ENCODE data around the gene MYL2.

MYL2 gene

DNA sequence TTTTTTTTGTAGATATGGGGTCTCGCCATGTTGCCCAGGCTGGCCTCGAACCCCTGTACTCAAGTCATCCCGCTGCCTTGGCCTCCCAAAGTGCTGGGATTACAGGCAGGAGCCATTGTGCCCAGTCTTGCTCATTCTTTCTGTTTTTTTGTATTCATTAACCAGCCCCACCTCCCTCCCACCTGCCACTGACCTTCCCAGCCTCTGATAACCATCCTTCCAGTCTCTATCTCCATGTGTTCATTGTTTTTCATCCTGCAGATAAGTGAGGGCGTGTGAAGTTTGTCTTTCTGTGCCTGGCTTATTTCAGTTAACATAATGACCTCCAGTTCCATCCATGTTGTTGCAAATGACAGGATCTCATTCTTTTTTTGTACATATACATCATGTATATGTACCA is 19.0 kb downstream of the MYL2 start:
- in situ Hi-C loops (cut with MboI; ENCODE audit: low sequenced_read_pairs): no loop called here

GRCh38 chr12:110896559-110896958 is 23.8 kb downstream of the MYL2 start:
- in situ Hi-C loops (cut with MboI; ENCODE audit: low sequenced_read_pairs): no loop called here

DNA sequence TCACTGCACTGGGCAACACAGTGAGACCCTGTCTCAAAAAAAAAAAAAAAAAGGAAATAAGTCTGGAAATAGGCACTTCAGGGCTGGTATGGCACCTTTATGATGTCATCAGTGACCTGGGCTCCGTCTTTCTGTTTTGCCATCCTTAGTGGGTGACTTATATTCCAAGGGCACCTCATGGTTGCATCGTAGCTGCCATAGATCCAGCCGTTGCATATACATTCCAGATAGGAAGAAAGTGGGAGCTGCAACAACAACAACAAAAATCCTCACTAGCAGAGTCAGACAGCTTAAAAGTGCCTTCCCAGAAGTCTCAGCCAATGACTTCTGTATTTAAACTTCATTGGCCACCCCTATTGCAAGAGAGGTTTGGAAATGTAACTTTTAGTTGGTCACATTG is 26.4 kb downstream of the MYL2 start:
- in situ Hi-C loops (cut with MboI; ENCODE audit: low sequenced_read_pairs): no loop called here

DNA sequence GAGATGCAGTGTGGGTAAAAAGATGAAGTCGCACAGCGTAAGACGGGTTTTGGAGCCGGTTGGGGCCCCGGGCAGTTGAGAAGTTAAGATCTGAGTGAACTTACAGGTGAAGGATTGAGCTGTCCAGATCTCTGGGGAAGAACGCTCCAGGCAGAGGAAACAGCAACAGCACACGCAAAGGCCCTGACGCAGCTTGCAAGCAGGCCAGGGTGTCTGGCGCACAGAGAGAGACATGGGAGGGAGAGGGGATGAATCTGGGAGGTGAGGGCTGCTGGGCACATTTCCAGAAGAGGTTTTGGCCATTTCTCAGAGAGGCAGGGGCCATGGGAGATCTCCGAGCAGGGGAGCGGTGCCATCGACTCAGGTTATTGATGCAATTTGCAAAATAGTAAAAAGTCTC is 31.0 kb downstream of the MYL2 start:
- in situ Hi-C loops (cut with MboI; ENCODE audit: low sequenced_read_pairs): no loop called here

DNA sequence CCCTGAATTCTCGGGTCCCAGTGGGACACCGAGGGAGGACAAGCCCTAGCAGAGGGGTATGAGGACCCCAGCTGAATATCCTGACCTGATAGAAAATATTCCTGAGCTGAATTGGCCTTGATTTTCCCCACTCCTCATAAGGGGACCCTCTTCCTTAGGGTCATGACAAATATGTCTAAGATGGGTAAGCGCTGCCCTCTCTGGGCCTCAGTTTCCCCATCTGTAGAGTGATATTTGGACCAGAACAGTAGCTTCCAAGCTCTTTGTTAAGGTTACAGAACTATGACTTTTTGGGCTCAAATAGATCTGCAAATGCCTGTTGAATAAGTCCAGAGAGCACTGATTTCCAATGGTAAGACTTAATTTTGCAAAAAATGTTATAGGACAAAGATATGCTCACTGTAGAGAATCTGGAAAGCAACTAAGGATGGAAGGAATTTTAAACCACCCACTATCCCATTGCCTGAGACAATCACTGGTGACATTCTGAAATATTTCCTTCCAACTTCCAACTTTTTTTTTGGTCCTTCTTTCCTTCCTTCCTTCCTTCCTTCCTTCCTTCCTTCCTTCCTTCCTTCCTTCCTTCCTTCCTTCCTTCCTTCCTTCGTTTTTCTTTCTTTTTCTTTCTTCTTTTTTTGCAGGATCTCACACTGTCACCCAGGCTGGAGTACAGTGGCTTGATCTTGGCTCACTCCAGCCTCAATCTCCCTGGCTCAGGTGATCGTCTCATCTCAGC is 32.0 kb downstream of the MYL2 start:
- in situ Hi-C loops (cut with MboI; ENCODE audit: low sequenced_read_pairs): no loop called here

DNA sequence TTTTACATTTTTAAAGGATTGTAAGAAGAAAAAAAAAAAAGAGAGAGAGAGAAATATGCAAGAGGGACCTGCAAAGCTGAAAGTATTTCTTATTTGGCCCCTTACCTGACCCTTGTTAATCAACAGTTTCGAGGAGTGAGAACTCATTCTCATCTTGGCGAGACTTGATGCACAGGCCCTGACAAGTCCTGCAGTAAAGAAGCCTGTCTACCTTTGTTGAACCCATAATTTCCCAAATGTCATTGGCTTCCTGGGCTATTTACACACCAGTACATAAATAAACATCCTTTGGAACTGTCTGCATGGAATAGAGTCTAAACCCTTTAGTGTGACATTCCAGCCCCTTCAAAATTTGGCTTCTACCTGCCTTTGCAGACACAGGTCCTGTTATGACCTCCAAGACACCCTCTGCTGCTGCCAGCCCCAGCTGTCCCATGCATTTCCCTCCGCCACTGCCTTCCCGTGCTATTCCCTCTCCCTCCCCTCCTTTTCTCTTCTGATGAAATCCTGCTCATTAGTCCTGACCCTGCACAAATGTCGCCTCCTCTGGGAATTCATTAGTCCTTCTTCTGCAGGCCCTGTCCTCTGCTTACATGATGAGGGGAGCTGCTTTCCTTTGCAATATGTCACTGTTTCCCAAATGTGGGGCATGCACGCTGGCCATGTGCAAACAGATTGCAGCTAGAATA is 35.1 kb downstream of the MYL2 start:
- in situ Hi-C loops (cut with MboI; ENCODE audit: low sequenced_read_pairs): no loop called here

- in situ Hi-C loops (cut with MboI; ENCODE audit: low sequenced_read_pairs): no loop called here
These were observed 37.1 kb downstream of the MYL2 start for GRCh38 chr12:110883251-110883650.

DNA sequence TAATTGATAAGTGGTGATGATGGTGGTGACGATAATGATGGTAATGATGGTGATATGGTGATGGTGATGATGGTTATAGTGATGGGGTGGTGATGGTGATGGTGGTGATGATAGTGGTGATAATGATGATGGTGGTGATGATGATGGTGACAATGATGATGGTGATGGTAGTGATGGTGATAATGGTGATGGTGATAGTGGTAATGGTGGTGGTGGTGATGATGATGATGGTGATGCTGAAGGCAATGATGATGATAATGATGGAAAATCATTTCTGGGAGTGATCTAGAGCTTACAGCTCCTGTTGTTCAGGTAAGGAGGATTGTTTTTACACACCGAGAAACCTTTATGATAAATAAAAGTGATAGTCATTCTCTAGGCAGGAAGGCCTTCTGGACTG is 39.7 kb downstream of the MYL2 start:
- in situ Hi-C loops (cut with MboI; ENCODE audit: low sequenced_read_pairs): no loop called here

DNA sequence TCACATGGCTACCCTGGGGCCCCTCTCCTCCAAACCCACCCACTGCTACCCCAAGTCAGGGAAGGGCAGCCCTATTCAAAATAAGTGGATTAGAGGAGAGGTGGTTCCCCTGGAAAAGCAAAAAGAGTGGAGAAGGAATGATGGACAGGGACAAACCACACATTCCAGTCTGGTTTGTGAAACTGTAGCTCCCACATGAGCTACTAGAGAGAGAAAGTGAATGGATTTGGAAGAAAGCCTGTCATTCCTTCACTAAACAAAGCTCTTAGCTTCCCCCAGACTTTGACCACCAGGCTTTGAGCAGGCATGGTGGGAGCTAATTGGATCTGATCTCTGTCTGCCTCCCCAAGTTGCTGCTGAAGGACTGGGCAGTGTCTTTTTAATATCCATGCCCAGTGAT is 45.6 kb downstream of the MYL2 start:
- in situ Hi-C loops (cut with MboI; ENCODE audit: low sequenced_read_pairs): no loop called here

DNA sequence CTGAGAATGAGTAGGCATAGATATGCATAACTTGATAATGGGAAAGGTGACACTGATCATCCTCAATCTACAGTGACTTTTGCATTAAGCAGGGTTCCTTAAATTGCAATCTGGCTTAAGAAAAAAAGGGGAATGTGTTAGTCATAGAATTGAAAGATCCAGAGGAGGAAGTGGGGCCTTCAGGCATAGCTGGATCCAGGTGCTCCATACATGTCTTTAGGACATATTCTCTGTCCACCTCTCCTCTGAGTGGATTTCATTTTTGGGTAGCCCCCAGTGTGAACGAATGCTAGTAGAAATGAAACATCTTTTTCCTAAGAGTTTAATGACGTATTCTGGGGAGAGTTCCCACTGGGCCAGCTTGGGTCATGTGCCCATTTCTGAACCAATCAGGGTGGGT is 46.0 kb downstream of the MYL2 start:
- in situ Hi-C loops (cut with MboI; ENCODE audit: low sequenced_read_pairs): no loop called here

DNA sequence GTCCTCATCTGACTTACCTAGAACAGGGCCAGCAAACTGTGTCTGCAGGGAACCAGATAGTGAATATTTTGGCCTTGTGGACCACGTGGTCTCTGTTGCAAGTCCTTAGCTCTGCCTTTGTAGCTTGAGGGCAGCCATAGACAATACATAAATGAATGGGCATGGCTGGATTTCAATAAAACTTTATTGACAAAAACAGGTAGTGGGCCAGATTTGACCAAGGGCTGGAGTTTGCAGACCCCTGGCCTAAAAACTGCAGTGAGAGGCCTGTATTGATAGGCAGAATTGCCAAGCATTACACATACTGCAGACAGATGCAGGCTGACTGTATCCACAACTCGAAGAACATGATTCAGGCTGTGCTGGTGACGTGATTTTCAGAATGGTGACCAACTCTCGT is 48.3 kb downstream of the MYL2 start:
- in situ Hi-C loops (cut with MboI; ENCODE audit: low sequenced_read_pairs): no loop called here

DNA sequence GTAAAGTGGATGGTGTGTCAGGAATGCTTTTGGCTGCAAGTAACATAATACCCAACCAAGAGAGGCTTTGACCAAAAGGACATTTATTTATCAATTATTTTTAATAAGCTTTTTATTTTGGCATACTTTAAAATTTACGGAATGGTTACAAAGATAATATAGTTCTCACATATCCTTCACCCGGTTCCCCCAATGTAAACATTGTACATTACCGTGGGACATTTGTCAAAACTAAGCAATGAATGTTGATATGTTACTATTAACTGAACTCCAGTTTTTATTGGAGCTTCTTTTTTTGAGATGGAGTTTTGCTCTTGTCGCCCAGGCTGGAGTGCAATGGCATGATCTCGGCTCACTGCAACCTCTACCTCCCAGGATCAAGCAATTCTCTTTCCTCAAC is 50.6 kb downstream of the MYL2 start:
- in situ Hi-C loops (cut with MboI; ENCODE audit: low sequenced_read_pairs): no loop called here

- in situ Hi-C loops (cut with MboI; ENCODE audit: low sequenced_read_pairs): no loop called here
These were observed 51.4 kb downstream of the MYL2 start for GRCh38 chr12:110869026-110869425.

DNA sequence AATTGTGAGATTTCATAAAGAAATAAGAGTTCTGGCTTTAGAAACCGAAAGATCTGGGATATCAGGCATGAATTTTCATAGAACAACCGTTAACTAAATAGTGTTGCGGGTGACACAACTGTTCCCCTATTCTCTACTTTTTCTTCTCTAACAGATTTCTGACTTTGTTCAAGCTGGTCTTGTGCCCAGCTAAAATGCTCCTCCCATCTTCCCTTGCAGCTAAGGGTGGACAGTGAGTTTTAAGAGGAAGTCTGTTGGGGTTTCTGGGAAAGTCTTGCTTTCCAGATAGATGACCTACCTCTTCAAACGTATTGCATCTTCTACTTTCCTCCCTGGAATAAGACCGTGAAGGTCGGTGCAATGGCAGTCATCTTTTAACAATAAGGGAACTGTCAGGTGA is 54.9 kb downstream of the MYL2 start:
- in situ Hi-C loops (cut with MboI; ENCODE audit: low sequenced_read_pairs): no loop called here

- in situ Hi-C loops (cut with MboI; ENCODE audit: low sequenced_read_pairs): no loop called here
These were observed 57.2 kb downstream of the MYL2 start for GRCh38 chr12:110863161-110863560.

GRCh38 chr12:110862329-110862728 is 58.0 kb downstream of the MYL2 start:
- in situ Hi-C loops (cut with MboI; ENCODE audit: low sequenced_read_pairs): no loop called here

DNA sequence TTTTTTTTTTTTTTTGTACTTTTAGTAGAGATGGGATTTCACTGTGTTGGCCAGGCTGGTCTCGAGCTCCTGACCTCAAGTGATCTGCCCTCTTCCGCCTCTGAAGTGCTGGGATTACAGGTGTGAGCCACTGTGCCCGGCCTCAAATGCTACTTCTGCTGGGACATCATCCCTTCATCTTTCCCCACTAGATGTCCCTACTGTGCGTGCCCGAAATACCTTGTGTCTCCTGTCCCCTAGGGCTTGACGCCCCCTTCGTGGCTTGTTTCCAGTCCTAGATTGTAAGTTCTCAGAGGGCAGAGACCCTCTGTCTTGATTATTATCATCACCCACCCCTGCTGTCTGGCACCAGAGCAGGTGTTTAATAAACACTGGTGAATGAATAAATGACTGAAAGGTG is 58.6 kb downstream of the MYL2 start:
- in situ Hi-C loops (cut with MboI; ENCODE audit: low sequenced_read_pairs): no loop called here

All from hTERT RPE-1 (cell line).